HepG2 (cell line): Measurements from ENCODE around the gene MMP7.

Experiments used
- HOXA7 ChIP-seq: sonication (generic); formaldehyde crosslinking; IDR thresholded peaks from 2 replicates; pipeline ENCODE4 v1.8.1; 2022; ENCODE audit warnings: mild to moderate bottlenecking, missing genetic modification reagents, moderate library complexity
- POLR2AphosphoS5 ChIP-seq: IDR thresholded peaks from 2 replicates; pipeline ENCODE4 v1.6.1; 2012; ENCODE audit warnings: low read depth, low read length
- YY1 ChIP-seq: IDR thresholded peaks from 2 replicates; pipeline ENCODE4 v1.6.1; 2011; ENCODE audit warnings: low read length, low read depth, moderate library complexity, mild to moderate bottlenecking; ENCODE audit not compliant: insufficient read depth, insufficient replicate concordance
- ZNF430 ChIP-seq: sonication (generic); formaldehyde crosslinking; IDR thresholded peaks from 2 replicates; pipeline ENCODE4 v1.9.0; 2021; ENCODE audit warnings: mild to moderate bottlenecking, missing genetic modification reagents
- ZNF75D ChIP-seq: sonication (generic); formaldehyde crosslinking; IDR thresholded peaks from 2 replicates; pipeline ENCODE4 v1.8.1; 2023; ENCODE audit warnings: missing genetic modification reagents, mild to moderate bottlenecking, borderline replicate concordance
- TF ChIP-seq, protein P1 (sequence below): sonication (generic); formaldehyde crosslinking; IDR thresholded peaks from 2 replicates; pipeline ENCODE4 v1.4.0; 2020; ENCODE audit warnings: missing genetic modification reagents, borderline replicate concordance
- TF ChIP-seq, protein P2 (sequence below): sonication (generic); formaldehyde crosslinking; IDR thresholded peaks from 2 replicates; pipeline ENCODE4 v1.5.0; 2020; ENCODE audit warnings: missing genetic modification reagents
- TF ChIP-seq, protein P3 (sequence below): sonication (generic); formaldehyde crosslinking; IDR thresholded peaks from 2 replicates; pipeline ENCODE4 v1.5.0; 2020; ENCODE audit warnings: mild to moderate bottlenecking, missing genetic modification reagents, moderate library complexity

DNA sequence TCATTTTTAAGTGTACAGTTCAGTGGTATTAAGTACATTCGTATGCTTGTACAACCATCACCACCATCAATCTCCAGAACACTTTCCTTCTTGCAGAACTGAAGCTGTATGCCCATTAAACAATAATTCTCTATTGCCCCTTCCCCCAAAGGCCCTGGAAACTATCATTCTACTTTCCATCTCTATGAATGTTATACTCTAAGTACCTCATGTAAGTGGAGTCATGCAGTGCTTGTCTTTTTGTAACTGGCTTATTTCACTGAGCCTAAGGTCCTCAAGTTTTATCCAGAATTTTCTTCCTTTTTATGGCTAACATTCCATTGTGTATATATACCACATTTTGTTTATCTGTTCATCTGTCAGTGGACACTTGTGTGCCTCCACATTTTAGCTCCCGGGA lies 29.7 kb downstream of the MMP7 start:
- TF ChIP-seq ZNF430 (CRISPR knock-in tag) (no peak), ZNF75D (CRISPR knock-in tag) (no peak), YY1 (no peak), POLR2AphosphoS5 (no peak), HOXA7 (CRISPR knock-in tag) (no peak)
- TF ChIP-seq, protein P1, sequence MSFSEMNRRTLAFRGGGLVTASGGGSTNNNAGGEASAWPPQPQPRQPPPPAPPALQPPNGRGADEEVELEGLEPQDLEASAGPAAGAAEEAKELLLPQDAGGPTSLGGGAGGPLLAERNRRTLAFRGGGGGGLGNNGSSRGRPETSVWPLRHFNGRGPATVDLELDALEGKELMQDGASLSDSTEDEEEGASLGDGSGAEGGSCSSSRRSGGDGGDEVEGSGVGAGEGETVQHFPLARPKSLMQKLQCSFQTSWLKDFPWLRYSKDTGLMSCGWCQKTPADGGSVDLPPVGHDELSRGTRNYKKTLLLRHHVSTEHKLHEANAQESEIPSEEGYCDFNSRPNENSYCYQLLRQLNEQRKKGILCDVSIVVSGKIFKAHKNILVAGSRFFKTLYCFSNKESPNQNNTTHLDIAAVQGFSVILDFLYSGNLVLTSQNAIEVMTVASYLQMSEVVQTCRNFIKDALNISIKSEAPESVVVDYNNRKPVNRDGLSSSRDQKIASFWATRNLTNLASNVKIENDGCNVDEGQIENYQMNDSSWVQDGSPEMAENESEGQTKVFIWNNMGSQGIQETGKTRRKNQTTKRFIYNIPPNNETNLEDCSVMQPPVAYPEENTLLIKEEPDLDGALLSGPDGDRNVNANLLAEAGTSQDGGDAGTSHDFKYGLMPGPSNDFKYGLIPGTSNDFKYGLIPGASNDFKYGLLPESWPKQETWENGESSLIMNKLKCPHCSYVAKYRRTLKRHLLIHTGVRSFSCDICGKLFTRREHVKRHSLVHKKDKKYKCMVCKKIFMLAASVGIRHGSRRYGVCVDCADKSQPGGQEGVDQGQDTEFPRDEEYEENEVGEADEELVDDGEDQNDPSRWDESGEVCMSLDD: no peak
- TF ChIP-seq, protein P2, sequence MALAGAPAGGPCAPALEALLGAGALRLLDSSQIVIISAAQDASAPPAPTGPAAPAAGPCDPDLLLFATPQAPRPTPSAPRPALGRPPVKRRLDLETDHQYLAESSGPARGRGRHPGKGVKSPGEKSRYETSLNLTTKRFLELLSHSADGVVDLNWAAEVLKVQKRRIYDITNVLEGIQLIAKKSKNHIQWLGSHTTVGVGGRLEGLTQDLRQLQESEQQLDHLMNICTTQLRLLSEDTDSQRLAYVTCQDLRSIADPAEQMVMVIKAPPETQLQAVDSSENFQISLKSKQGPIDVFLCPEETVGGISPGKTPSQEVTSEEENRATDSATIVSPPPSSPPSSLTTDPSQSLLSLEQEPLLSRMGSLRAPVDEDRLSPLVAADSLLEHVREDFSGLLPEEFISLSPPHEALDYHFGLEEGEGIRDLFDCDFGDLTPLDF: no peak
- TF ChIP-seq, protein P3, sequence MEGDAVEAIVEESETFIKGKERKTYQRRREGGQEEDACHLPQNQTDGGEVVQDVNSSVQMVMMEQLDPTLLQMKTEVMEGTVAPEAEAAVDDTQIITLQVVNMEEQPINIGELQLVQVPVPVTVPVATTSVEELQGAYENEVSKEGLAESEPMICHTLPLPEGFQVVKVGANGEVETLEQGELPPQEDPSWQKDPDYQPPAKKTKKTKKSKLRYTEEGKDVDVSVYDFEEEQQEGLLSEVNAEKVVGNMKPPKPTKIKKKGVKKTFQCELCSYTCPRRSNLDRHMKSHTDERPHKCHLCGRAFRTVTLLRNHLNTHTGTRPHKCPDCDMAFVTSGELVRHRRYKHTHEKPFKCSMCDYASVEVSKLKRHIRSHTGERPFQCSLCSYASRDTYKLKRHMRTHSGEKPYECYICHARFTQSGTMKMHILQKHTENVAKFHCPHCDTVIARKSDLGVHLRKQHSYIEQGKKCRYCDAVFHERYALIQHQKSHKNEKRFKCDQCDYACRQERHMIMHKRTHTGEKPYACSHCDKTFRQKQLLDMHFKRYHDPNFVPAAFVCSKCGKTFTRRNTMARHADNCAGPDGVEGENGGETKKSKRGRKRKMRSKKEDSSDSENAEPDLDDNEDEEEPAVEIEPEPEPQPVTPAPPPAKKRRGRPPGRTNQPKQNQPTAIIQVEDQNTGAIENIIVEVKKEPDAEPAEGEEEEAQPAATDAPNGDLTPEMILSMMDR (CRISPR knock-in tag): no peak
